ENCODE measurements around the gene AHRR.
"Not testable (repeated sequence)": the region's sequence is repeated elsewhere in the genome, so short reads cannot be mapped to it uniquely, and the experiment has no call there.

The AHRR gene

GRCh38 chr5:395921-396530, 74.5 kb downstream of the AHRR start:
- no peak for DNase-seq (ENCODE audit: low spot score)

DNA sequence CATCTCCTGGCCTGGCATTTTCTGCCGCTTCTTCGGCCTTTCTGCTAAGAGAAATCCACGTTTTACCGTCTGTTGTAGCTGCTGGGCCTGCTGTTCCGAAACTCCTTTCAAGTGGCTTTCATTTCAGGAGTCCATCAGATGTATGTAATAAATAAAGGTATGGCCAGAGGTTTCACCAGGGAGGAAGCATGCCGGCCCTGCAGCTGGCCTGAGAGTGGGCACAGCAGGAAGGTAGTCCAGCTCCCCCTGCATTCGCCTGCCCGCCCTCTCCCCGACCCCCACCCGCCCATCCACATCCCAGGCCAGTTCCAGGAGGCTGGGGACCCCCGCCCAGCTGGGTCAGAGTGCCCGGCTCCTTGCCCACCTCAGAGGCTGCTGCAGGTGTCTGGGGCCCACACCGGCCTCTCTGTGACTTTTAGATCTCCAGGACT, 75.0 kb downstream of the AHRR start:
- no peak for DNase-seq (ENCODE audit: low spot score)

DNA sequence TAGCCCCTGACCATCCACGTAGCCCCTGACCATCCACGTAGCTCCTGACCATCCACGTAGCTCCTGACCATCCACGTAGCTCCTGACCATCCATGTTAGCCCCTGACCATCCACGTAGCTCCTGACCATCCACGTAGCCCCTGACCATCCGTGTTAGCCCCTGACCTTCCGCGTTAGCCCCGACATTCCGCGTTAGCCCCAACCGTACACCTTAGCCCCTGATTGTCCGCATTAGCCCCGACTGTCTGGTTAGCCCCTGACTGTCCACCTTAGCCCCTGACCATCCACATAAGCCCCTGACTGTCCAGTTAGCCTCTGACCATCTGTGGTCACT, 76.6 kb downstream of the AHRR start:
- not testable (repeated sequence) for DNase-seq (ENCODE audit: low spot score)

GRCh38 chr5:398475-399295, 77.2 kb downstream of the AHRR start:
- no peak for DNase-seq (ENCODE audit: low spot score)

- DNase-seq (ENCODE audit: low spot score), result peak; percentile 26
Measured at GRCh38 chr5:399296-400281, 78.1 kb downstream of the AHRR start.

- no peak for DNase-seq (ENCODE audit: low spot score)
Measured at GRCh38 chr5:400282-401145, 79.0 kb downstream of the AHRR start.

GRCh38 chr5:401146-402034, 79.9 kb downstream of the AHRR start:
- no peak for DNase-seq (ENCODE audit: low spot score)

DNA sequence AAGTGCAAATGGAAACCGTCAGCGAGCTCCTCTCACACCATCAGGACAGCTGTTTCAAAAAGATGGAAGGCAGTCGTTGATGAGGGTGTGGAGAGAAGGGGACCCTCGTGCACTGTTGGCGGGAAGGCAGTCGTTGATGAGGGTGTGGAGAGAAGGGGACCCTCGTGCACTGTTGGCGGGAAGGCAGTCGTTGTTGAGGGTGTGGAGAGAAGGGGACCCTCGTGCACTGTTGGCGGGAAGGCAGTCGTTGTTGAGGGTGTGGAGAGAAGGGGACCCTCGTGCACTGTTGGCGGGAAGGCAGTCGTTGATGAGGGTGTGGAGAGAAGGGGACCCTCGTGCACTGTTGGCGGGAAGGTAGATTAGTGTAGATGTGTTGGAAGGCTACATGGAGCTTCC, 80.7 kb downstream of the AHRR start:
- DNase-seq (ENCODE audit: low spot score), result not testable (repeated sequence)

DNA sequence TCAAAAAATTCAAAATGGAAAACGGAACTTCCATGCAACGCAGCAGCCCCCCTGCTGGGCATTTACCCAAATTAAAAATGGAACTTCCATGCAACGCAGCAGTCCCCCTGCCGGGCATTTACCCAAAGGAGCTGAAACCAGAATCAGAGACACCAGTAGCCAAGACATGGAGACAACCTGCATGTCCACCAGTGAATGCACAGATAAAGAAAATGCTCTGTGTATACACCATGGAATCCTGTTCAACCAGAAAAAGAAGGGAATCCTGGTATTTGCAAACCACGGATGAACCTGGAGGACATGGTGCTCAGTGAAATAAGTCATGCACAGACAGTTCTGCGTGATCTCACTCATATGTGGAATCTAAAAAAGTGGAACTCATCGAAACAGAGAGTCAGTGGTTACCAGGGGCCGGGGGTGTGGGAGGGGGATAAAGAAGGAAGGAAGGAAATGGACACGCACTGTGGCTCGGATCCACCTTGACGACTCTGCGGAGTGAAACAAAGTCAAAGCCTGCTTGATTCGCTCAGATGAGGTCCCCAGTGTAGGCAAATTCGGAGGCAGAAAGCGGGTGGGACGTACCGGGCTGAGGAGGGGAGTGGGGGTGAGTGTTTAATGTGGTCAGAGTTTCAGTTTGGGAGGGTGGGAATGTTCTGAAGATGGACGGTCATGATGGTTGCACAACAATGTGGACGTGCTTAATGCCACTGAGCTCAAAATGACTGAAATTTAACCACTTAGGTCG, 81.3 kb downstream of the AHRR start:
- no peak for DNase-seq (ENCODE audit: low spot score)

- DNase-seq (ENCODE audit: low spot score), result no peak
Measured at GRCh38 chr5:403995-404394, 82.5 kb downstream of the AHRR start.

DNA sequence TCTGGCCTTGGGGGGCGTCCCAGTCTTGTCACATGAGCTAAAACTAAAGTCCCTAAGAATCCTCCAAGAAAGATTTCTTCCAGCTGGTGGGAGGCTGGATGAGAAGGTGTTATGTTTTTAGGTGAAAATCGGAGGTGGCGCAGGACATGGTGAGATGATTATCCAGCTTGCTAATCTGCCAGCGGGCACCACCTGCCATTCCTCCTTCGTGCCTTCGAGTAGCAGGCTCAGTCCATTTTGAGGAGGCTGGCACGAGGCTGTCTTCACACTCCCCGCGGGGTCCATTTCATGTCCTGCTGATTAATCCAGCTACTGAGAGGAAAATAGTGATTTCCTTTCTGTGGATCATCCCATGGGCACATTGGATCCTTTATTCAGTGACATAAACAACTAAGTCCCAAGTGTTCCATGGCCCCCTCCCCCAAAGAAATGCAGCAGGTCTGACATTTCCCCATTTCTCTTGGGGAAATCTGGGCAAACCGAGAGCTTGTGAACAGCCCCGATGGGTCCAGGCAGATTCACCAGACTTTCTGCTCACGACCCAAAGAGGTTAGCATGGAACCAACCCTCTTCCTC, 83.2 kb downstream of the AHRR start:
- no peak for DNase-seq (ENCODE audit: low spot score)

GRCh38 chr5:405421-405820, 83.9 kb downstream of the AHRR start:
- no peak for DNase-seq (ENCODE audit: low spot score)

GRCh38 chr5:406041-406440, 84.5 kb downstream of the AHRR start:
- DNase-seq (ENCODE audit: low spot score), result no peak

GRCh38 chr5:407051-407450, 85.5 kb downstream of the AHRR start:
- no peak for DNase-seq (ENCODE audit: low spot score)

DNA sequence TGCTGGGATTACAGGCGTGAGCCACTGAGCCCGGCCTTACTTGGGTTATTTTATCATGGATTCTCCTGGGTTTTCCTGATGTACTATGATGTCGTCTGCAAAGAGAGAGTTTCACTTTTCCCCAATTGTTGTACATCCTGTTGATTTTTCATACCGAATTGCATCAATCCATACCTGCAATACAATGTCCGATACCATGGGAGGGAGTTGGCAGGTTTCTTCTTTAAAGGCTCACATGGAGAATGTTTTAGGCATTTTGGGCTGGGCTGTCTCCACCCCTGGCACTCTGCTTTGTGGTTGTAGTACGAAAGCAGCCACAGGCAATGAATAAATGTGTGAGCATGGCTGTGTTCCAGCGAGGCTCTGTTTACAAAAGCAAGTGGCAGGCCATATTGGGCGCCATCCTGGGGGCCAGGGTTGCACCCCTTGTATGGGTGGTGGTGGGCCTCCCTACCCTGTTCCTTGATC, 86.3 kb downstream of the AHRR start:
- no peak for DNase-seq (ENCODE audit: low spot score)

- DNase-seq (ENCODE audit: low spot score), result no peak
Measured at GRCh38 chr5:410911-411517, 89.5 kb downstream of the AHRR start.

- DNase-seq (ENCODE audit: low spot score), result no peak
Measured at GRCh38 chr5:411728-412127, 90.2 kb downstream of the AHRR start.

- DNase-seq (ENCODE audit: low spot score), result peak; percentile 88
Measured at GRCh38 chr5:414991-415927, 93.7 kb downstream of the AHRR start.

Data from putamen (tissue), 1 donor.